HepG2 (cell line): Measurements from ENCODE around the gene PPP1R7. TPM values are rescaled to one million over a fixed set of nuclear protein-coding genes. Genes with fewer than 3 reads are reported as not detected.
A peak's percentile ranks its signal among the peaks of the same experiment; 100 is the strongest.

Source experiments
- AGO1 ChIP-seq: fragments of 200-400 bp; formaldehyde crosslinking; IDR thresholded peaks from 2 replicates; pipeline ENCODE4 v1.6.1; 2017; ENCODE audit warnings: mild to moderate bottlenecking, low read depth, low read length, moderate library complexity; ENCODE audit not compliant: poor library complexity, severe bottlenecking
- DNMT3B ChIP-seq: conservative IDR thresholded peaks from 2 replicates; pipeline ENCODE4 v1.6.1; 2016; ENCODE audit warnings: missing biosample characterization, control low read depth
- EED ChIP-seq: sonication (generic); formaldehyde crosslinking; IDR thresholded peaks from 2 replicates; pipeline ENCODE4 v1.5.0; 2020; ENCODE audit warnings: mild to moderate bottlenecking, missing genetic modification reagents
- ERF ChIP-seq: IDR thresholded peaks from 2 replicates; pipeline ENCODE4 v1.6.1; 2018; ENCODE audit warnings: missing biosample characterization, missing genetic modification reagents
- FOSL2 ChIP-seq: sonication (generic); formaldehyde crosslinking; IDR thresholded peaks from 2 replicates; pipeline ENCODE4 v1.4.0; 2020; ENCODE audit warnings: missing genetic modification reagents
- GATAD1 ChIP-seq: IDR thresholded peaks from 2 replicates; pipeline ENCODE4 v1.6.1; 2016; ENCODE audit warnings: missing genetic modification reagents, missing compliant biosample characterization
- GZF1 ChIP-seq: sonication (generic); formaldehyde crosslinking; IDR thresholded peaks from 2 replicates; pipeline ENCODE4 v1.5.1; 2020; ENCODE audit warnings: mild to moderate bottlenecking, missing genetic modification reagents
- HOXA9 ChIP-seq: sonication (generic); formaldehyde crosslinking; IDR thresholded peaks from 2 replicates; pipeline ENCODE4 v1.8.1; 2022; ENCODE audit warnings: missing genetic modification reagents, mild to moderate bottlenecking, moderate library complexity, borderline replicate concordance
- KDM5B ChIP-seq: sonication (generic); formaldehyde crosslinking; IDR thresholded peaks from 2 replicates; pipeline ENCODE4 v1.4.0; 2020; ENCODE audit warnings: missing genetic modification reagents, mild to moderate bottlenecking, borderline replicate concordance
- KLF16 ChIP-seq, 2 experiments: sonication (generic) in 1 of 2; formaldehyde crosslinking in 1 of 2; IDR thresholded peaks; 2 replicates each; pipeline versions ENCODE4 v1.6.1 to v1.8.0; 2016 to 2023; ENCODE audit warnings: missing genetic modification reagents in 2 of 2, missing compliant biosample characterization in 1 of 2
- MIER2 ChIP-seq: IDR thresholded peaks from 2 replicates; pipeline ENCODE4 v1.6.1; 2016; ENCODE audit warnings: missing biosample characterization, missing genetic modification reagents
- MIER3 ChIP-seq: IDR thresholded peaks from 2 replicates; pipeline ENCODE4 v1.6.1; 2016; ENCODE audit warnings: missing compliant biosample characterization, borderline replicate concordance
- MTA1 ChIP-seq: sonication (generic); formaldehyde crosslinking; IDR thresholded peaks from 2 replicates; pipeline ENCODE4 v1.4.0; 2020; ENCODE audit warnings: missing genetic modification reagents, mild to moderate bottlenecking, borderline replicate concordance
- MXI1 ChIP-seq: IDR thresholded peaks from 3 replicates; pipeline ENCODE4 v1.6.1; 2012; ENCODE audit warnings: low read depth, low read length, inconsistent platforms, borderline replicate concordance
- NFYB ChIP-seq: sonication (generic); formaldehyde crosslinking; IDR thresholded peaks from 2 replicates; pipeline ENCODE4 v1.4.0; 2020; ENCODE audit warnings: missing genetic modification reagents
- REL ChIP-seq: sonication (generic); formaldehyde crosslinking; conservative IDR thresholded peaks from 2 replicates; pipeline ENCODE4 v1.8.0; 2022; ENCODE audit warnings: mild to moderate bottlenecking, missing genetic modification reagents, moderate library complexity
- RFX1 ChIP-seq: fragments of 450-650 bp; IDR thresholded peaks from 2 replicates; pipeline ENCODE4 v1.6.1; 2017
- RFXANK ChIP-seq: IDR thresholded peaks from 2 replicates; pipeline ENCODE4 v1.6.1; 2016
- SCMH1 ChIP-seq: sonication (generic); formaldehyde crosslinking; IDR thresholded peaks from 2 replicates; pipeline ENCODE4 v1.9.0; 2021; ENCODE audit warnings: missing genetic modification reagents, mild to moderate bottlenecking, borderline replicate concordance
- SPEN ChIP-seq: sonication (generic); formaldehyde crosslinking; IDR thresholded peaks from 2 replicates; pipeline ENCODE4 v1.5.1; 2020; ENCODE audit warnings: low read depth, mild to moderate bottlenecking, missing genetic modification reagents
- ZBTB1 ChIP-seq: sonication (generic); formaldehyde crosslinking; IDR thresholded peaks from 2 replicates; pipeline ENCODE4 v1.4.0; 2020; ENCODE audit warnings: missing genetic modification reagents, borderline replicate concordance
- ZC3H4 ChIP-seq: sonication (generic); formaldehyde crosslinking; IDR thresholded peaks from 2 replicates; pipeline ENCODE4 v1.4.0; 2020; ENCODE audit warnings: missing genetic modification reagents, borderline replicate concordance
- ZNF225 ChIP-seq: sonication (generic); formaldehyde crosslinking; IDR thresholded peaks from 2 replicates; pipeline ENCODE4 v1.4.0; 2020; ENCODE audit warnings: mild to moderate bottlenecking, missing genetic modification reagents
- ZNF350 ChIP-seq: sonication (generic); formaldehyde crosslinking; IDR thresholded peaks from 2 replicates; pipeline ENCODE4 v1.4.0; 2020; ENCODE audit warnings: mild to moderate bottlenecking, low read depth, missing genetic modification reagents, borderline replicate concordance
- ZNF512 ChIP-seq: sonication (generic); formaldehyde crosslinking; IDR thresholded peaks from 2 replicates; pipeline ENCODE4 v1.4.0; 2020; ENCODE audit warnings: mild to moderate bottlenecking, missing genetic modification reagents
- ZNF563 ChIP-seq: sonication (generic); formaldehyde crosslinking; IDR thresholded peaks from 2 replicates; pipeline ENCODE4 v1.8.0; 2022; ENCODE audit warnings: mild to moderate bottlenecking, moderate library complexity, missing genetic modification reagents
- ZNF720 ChIP-seq: sonication (generic); formaldehyde crosslinking; IDR thresholded peaks from 2 replicates; pipeline ENCODE4 v1.4.0; 2020; ENCODE audit warnings: missing genetic modification reagents
- ZNF879 ChIP-seq: sonication (generic); formaldehyde crosslinking; IDR thresholded peaks from 2 replicates; pipeline ENCODE4 v1.8.1; 2023; ENCODE audit warnings: missing genetic modification reagents
- ZSCAN5A ChIP-seq: sonication (generic); formaldehyde crosslinking; IDR thresholded peaks from 2 replicates; pipeline ENCODE4 v1.8.0; 2022; ENCODE audit warnings: mild to moderate bottlenecking, missing genetic modification reagents, borderline replicate concordance
- polyA plus RNA-seq, 8 experiments: library from polyadenylated mRNA; depleted of rRNA in 3 of 8; stranded (reverse) in 7 of 8; unstranded in 1 of 8; fragments of >200 nt; fragmentation: Illumina TruSeq in 4 of 8; extraction: Trizol in 4 of 8; gene quantifications; 2 replicates each; pipeline versions ENCODE4 v1.2.1 to v1.2.3, GENCODE V29; 2011 to 2016; ENCODE audit warnings: low read depth in 4 of 8, missing spikeins in 1 of 8, mixed read lengths in 1 of 8; ENCODE audit not compliant: insufficient read depth in 1 of 8
- total RNA-seq, 5 experiments: library from RNA; depleted of rRNA; stranded (reverse); fragments of >200 nt; fragmentation: Illumina TruSeq; extraction: Trizol; gene quantifications; 2 replicates each; pipeline ENCODE4 v1.2.3, GENCODE V29; 2016; ENCODE audit warnings: low read depth in 1 of 5

The PPP1R7 gene
- total and polyA plus RNA-seq, 2 of the 13 experiments (the other 11 are each of a cell fraction or from before 2014, with no cell fraction given) = 33.3 to 67.9 TPM

- TF ChIP-seq MIER3 (CRISPR knock-in tag) = 0 out of 2 replicates have a peak, but pooled peaks have one; percentile 1
- TF ChIP-seq NFYB (CRISPR knock-in tag) = no peak
- no peak for TF ChIP-seq ZBTB1 (CRISPR knock-in tag)
- peak; percentile 41; the same call in 1 of the 2 replicates for TF ChIP-seq REL (CRISPR knock-in tag)
- TF ChIP-seq MIER2 (CRISPR knock-in tag) = no peak
- no peak for TF ChIP-seq ZNF512 (CRISPR knock-in tag)
- peak; percentile 23; the same call in 1 of the 2 replicates for TF ChIP-seq SPEN
- TF ChIP-seq ZSCAN5A (CRISPR knock-in tag) = no peak
- no peak; the same call in 1 of the 2 replicates for TF ChIP-seq EED (CRISPR knock-in tag)
- TF ChIP-seq ZNF563 = peak; percentile 47; the same call in 1 of the 2 replicates
- TF ChIP-seq ZNF720 (CRISPR knock-in tag) = peak; percentile 91; the same call in 1 of the 2 replicates
- peak; percentile 44; the same call in 1 of the 2 replicates for TF ChIP-seq MTA1 (CRISPR knock-in tag)
- no peak; the same call in 1 of the 2 replicates for TF ChIP-seq HOXA9 (CRISPR knock-in tag)
- TF ChIP-seq SCMH1 = no peak
- 0 out of 2 replicates have a peak, but pooled peaks have one; percentile 32 for TF ChIP-seq GATAD1 (CRISPR knock-in tag)
- TF ChIP-seq ZC3H4 (CRISPR knock-in tag) = no peak
- no peak for TF ChIP-seq GZF1
- TF ChIP-seq FOSL2 (CRISPR knock-in tag) = 0 out of 2 replicates have a peak, but pooled peaks have one; percentile 23
- 0 out of 4 replicates have a peak, but pooled peaks of 1 of the 2 experiments have one; percentile 71 for TF ChIP-seq KLF16 (CRISPR knock-in tag; IDR thresholded peaks at IDR 0.05)
- peak; percentile 10 for TF ChIP-seq AGO1
- peak; percentile 44; the same call in 1 of the 2 replicates for TF ChIP-seq ZNF225 (CRISPR knock-in tag)
- TF ChIP-seq RFX1 = no peak
- no peak for TF ChIP-seq KDM5B
- TF ChIP-seq ZNF879 = peak; percentile 95
- TF ChIP-seq MXI1 = peak; percentile 71; the same call in 1 of the 3 replicates
- no peak; the same call in 1 of the 2 replicates for TF ChIP-seq ERF
- no peak for TF ChIP-seq RFXANK (CRISPR knock-in tag)
- TF ChIP-seq ZNF350 = no peak
- 0 out of 2 replicates have a peak, but pooled peaks have one; percentile 19 for TF ChIP-seq DNMT3B (CRISPR knock-in tag)
Observed at GRCh38 chr2:241218131-241219029, 68.1 kb downstream of the PPP1R7 start (continued).
